AG09309 (cell line): ENCODE results near the gene RAD51B.

ENCODE experiments used
- DNase-seq: peaks from one replicate; pipeline ENCODE4 v3.0.0-alpha.2; 2010; ENCODE audit warnings: low read depth
- H3K4me3 ChIP-seq: 2 replicates; pipeline ENCODE4 v1.5.1; 2011; ENCODE audit warnings: mild to moderate bottlenecking, low read depth, low read length, moderate library complexity; ENCODE audit not compliant: control insufficient read depth
- CTCF ChIP-seq: IDR thresholded peaks from 2 replicates; pipeline ENCODE4 v1.5.1; 2011; ENCODE audit warnings: mild to moderate bottlenecking, low read depth, low read length, inconsistent platforms; ENCODE audit not compliant: insufficient read depth, control insufficient read depth; ENCODE audit errors: missing control alignments

Gene RAD51B

GRCh38 chr14:68550338-68550715 lies 730.7 kb downstream of the RAD51B start:
- TF ChIP-seq CTCF, result no peak
- no peak overlapping the region for H3K4me3 ChIP-seq
- DNase-seq, result no peak

- no peak for DNase-seq
- H3K4me3 ChIP-seq, result no peak overlapping the region
- TF ChIP-seq CTCF, result no peak
These were observed 731.6 kb downstream of the RAD51B start for GRCh38 chr14:68551045-68551683.

GRCh38 chr14:68552075-68552474 lies 732.5 kb downstream of the RAD51B start:
- no peak overlapping the region for H3K4me3 ChIP-seq
- no peak for DNase-seq
- no peak for TF ChIP-seq CTCF

GRCh38 chr14:68552602-68553001 lies 733.0 kb downstream of the RAD51B start:
- H3K4me3 ChIP-seq, result no peak overlapping the region
- TF ChIP-seq CTCF, result no peak
- no peak for DNase-seq

- no peak for DNase-seq
- H3K4me3 ChIP-seq, result no peak overlapping the region
- TF ChIP-seq CTCF, result no peak
These were observed 733.7 kb downstream of the RAD51B start for GRCh38 chr14:68553311-68553710.

- TF ChIP-seq CTCF, result no peak
- no peak for DNase-seq
- H3K4me3 ChIP-seq, result no peak overlapping the region
These were observed 734.7 kb downstream of the RAD51B start for GRCh38 chr14:68554231-68554630.

- TF ChIP-seq CTCF, result no peak
- DNase-seq, result no peak
- no peak overlapping the region for H3K4me3 ChIP-seq
These were observed 736.7 kb downstream of the RAD51B start for GRCh38 chr14:68556253-68556652.
